D341Med (cell line): ENCODE results near the gene TMC1.

Source experiments
- DNase-seq: peaks from one replicate; pipeline ENCODE4 v3.0.0; 2012; ENCODE audit warnings: low spot score

The TMC1 gene

GRCh38 chr9:72615931-72616330 is 94.5 kb downstream of the TMC1 start:
- DNase-seq = no peak

- no peak for DNase-seq
These were observed 97.4 kb downstream of the TMC1 start for GRCh38 chr9:72618811-72619210.

GRCh38 chr9:72622186-72622585 is 100.8 kb downstream of the TMC1 start:
- no peak for DNase-seq

- DNase-seq = no peak
These were observed 101.7 kb downstream of the TMC1 start for GRCh38 chr9:72623156-72623555.

- DNase-seq = no peak
These were observed 105.7 kb downstream of the TMC1 start for GRCh38 chr9:72627147-72627546.

GRCh38 chr9:72627956-72628540 is 106.6 kb downstream of the TMC1 start:
- no peak for DNase-seq

GRCh38 chr9:72633966-72634365 is 112.6 kb downstream of the TMC1 start:
- no peak for DNase-seq

GRCh38 chr9:72635197-72635596 is 113.8 kb downstream of the TMC1 start:
- DNase-seq = no peak

- no peak for DNase-seq
These were observed 115.2 kb downstream of the TMC1 start for GRCh38 chr9:72636621-72637020.

- DNase-seq = no peak
These were observed 122.2 kb downstream of the TMC1 start for GRCh38 chr9:72643651-72644050.

GRCh38 chr9:72646061-72646460 is 124.7 kb downstream of the TMC1 start:
- no peak for DNase-seq

GRCh38 chr9:72648324-72649126 is 127.1 kb downstream of the TMC1 start:
- DNase-seq = no peak

GRCh38 chr9:72649127-72649442 is 127.7 kb downstream of the TMC1 start:
- no peak for DNase-seq

GRCh38 chr9:72650206-72650605 is 128.8 kb downstream of the TMC1 start:
- no peak for DNase-seq

GRCh38 chr9:72656021-72656420 is 134.6 kb downstream of the TMC1 start:
- DNase-seq = no peak

- no peak for DNase-seq
These were observed 135.6 kb downstream of the TMC1 start for GRCh38 chr9:72657023-72657422.

GRCh38 chr9:72658703-72659102 is 137.3 kb downstream of the TMC1 start:
- no peak for DNase-seq

GRCh38 chr9:72661401-72662135 is 140.2 kb downstream of the TMC1 start:
- no peak for DNase-seq

GRCh38 chr9:72665421-72665820 is 144.0 kb downstream of the TMC1 start:
- DNase-seq = no peak

GRCh38 chr9:72667181-72667580 is 145.8 kb downstream of the TMC1 start:
- DNase-seq = no peak

- DNase-seq = no peak
These were observed 153.6 kb downstream of the TMC1 start for GRCh38 chr9:72674961-72675360.

- no peak for DNase-seq
These were observed 154.2 kb downstream of the TMC1 start for GRCh38 chr9:72675586-72675985.

- DNase-seq = no peak
These were observed 159.3 kb downstream of the TMC1 start for GRCh38 chr9:72680593-72681282.
